B cell (primary cell): ENCODE data around the gene CERS2.

ENCODE experiments used
- EZH2 ChIP-seq: IDR thresholded peaks from 2 replicates; pipeline ENCODE4 v1.6.1; 2012; ENCODE audit warnings: borderline replicate concordance, low read depth, mild to moderate bottlenecking, moderate library complexity, low read length; ENCODE audit not compliant: insufficient read depth, poor library complexity, severe bottlenecking
- TF ChIP-seq, protein P1 (sequence below): fragments of 200-600 bp; IDR thresholded peaks from one replicate; pipeline ENCODE4 v1.8.0; 2022; ENCODE audit warnings: antibody characterized with exemption, mild to moderate bottlenecking

GRCh38 chr1:150925080-150925479 lies 49.6 kb downstream of the CERS2 start:
- TF ChIP-seq, protein P1, sequence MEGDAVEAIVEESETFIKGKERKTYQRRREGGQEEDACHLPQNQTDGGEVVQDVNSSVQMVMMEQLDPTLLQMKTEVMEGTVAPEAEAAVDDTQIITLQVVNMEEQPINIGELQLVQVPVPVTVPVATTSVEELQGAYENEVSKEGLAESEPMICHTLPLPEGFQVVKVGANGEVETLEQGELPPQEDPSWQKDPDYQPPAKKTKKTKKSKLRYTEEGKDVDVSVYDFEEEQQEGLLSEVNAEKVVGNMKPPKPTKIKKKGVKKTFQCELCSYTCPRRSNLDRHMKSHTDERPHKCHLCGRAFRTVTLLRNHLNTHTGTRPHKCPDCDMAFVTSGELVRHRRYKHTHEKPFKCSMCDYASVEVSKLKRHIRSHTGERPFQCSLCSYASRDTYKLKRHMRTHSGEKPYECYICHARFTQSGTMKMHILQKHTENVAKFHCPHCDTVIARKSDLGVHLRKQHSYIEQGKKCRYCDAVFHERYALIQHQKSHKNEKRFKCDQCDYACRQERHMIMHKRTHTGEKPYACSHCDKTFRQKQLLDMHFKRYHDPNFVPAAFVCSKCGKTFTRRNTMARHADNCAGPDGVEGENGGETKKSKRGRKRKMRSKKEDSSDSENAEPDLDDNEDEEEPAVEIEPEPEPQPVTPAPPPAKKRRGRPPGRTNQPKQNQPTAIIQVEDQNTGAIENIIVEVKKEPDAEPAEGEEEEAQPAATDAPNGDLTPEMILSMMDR, result no peak
- TF ChIP-seq EZH2, result no peak
